HG02642 (cell line): Measurements from ENCODE around the gene TARDBP.
"Not testable (repeated sequence)": the region's sequence is repeated elsewhere in the genome, so short reads cannot be mapped to it uniquely, and the experiment has no call there.

Experiments used
- ATAC-seq: cut with Tn5 transposase; IDR thresholded peaks from one replicate; pipeline ENCODE4 v1.9.1; 2021; ENCODE audit warnings: mild to moderate bottlenecking; ENCODE audit not compliant: unreplicated experiment, poor library complexity

Gene TARDBP

GRCh38 chr1:10990828-10991227 is 21.6 kb upstream of the TARDBP start:
- ATAC-seq: no peak

DNA sequence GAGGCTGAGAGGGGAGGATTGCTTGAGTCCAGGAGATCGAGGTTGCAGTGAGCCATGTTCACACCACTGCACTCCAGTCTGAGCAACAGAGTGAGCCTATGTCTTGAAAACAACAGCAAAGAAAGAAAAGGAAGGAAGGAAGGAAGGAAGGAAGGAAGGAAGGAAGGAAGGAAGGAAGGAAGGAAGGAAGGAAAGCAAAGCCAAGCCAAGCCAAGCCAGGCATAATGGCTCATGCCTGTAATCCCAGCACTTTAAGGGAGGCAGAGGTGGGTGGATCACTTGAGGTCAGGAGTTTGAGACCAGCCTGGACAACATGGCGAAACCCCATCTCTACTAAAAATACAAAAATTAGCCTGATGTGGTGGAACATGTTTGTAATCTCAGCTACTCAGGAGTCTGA is 20.4 kb upstream of the TARDBP start:
- not testable (repeated sequence) for ATAC-seq

GRCh38 chr1:10992864-10993263 is 19.6 kb upstream of the TARDBP start:
- no peak for ATAC-seq

- no peak for ATAC-seq
These were observed 16.4 kb upstream of the TARDBP start for GRCh38 chr1:10996100-10996499.

GRCh38 chr1:11000526-11000925 is 11.9 kb upstream of the TARDBP start:
- no peak for ATAC-seq

DNA sequence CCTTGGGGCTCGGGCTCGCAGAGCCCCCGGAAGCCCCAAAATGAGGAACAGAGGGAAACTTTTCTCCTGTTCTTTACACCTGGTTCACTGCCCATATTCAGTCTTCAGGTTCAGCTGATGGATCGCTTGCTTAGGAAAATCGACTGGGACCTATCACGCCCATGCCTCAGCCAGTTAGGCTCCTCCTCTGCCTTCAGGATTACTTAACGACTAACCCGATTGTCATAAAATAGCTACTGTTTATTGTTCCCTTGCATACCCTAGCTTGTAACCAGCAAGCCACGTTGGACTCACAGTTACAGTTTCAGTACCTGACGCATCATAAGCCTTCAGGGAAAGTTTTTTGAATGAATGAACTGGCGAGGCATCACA is 692 bp downstream of the TARDBP start:
- no peak for ATAC-seq

DNA sequence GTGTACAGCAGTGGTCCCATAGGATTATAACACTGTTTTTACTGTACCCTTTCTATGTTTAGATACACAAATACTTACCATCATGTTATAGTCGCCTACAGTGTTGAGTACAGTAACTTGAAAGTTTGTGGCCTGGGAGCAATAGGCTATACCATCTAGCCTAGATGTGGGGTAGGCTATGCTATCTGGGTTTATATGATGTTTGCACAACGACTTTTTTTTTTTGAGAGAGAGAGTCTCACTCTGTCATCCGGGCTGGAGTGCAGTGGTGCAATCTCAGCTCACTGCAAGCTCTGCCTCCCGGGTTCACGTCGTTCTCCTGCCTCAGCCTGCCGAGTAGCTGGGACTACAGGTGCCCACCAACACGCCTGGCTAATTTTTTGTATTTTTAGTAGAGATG is 6.9 kb downstream of the TARDBP start:
- ATAC-seq: not testable (repeated sequence)

- ATAC-seq: no peak
These were observed 7.5 kb downstream of the TARDBP start for GRCh38 chr1:11019971-11020370.

- ATAC-seq: no peak
These were observed 10.7 kb downstream of the TARDBP start for GRCh38 chr1:11023201-11023600.

DNA sequence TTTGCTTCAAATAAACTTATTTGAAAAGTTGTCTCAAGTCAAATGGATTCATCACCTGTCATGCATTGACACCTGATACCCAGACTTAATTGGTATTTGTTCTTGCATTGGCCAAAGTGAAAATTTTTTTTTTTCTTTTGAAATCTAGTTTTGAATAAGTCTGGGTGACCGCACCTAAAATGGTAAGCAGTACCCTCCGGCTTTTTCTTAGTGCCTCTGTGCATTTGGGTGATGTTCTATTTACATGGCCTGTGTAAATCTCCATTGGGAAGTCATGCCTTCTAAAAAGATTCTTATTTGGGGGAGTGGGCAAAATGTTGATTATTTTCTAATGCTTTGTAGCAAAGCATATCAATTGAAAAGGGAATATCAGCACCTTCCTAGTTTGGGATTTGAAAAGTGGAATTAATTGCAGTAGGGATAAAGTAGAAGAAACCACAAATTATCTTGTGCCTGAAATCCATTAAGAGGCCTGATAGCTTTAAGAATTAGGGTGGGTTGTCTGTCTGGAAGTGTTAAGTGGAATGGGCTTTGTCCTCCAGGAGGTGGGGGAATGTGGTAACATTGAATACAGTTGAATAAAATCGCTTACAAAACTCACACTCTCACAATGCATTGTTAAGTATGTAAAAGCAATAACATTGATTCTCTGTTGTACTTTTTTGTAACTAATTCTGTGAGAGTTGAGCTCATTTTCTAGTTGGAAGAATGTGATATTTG is 11.9 kb downstream of the TARDBP start:
- no peak for ATAC-seq

DNA sequence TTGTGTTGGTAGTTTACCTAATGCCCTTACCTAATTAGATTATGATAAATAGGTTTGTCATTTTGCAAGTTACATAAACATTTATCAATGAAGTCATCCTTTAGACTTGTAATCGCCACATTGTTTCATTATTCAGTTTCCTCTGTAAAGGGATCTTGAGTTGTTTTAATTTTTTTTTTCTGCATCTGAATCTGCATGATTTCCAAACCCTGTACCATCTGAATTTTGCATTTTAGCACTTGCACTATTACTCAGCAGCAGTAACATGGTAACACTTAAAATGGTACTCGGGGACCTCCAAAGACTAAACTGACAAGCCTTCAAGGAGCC is 12.4 kb downstream of the TARDBP start:
- ATAC-seq: no peak

- ATAC-seq: no peak
These were observed 13.2 kb downstream of the TARDBP start for GRCh38 chr1:11025618-11026017.

DNA sequence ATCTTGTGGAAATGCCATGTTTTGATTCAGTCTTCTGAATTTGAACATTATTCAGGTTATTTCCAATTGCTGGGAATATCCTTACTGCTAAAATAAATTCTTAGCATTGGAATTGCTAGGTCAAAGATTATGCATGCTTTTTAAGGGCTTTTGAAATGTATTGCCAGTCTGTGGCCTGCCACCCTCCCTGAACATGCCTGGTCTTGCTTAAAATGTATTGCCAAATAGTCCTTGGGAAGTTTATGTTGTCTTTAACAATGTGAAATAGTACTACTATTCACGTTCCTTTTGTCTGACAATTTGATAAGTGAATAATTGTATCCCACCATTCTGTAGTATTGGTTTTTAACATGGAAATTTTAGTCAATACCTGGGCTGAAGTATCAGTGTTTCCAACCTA is 13.6 kb downstream of the TARDBP start:
- no peak for ATAC-seq

DNA sequence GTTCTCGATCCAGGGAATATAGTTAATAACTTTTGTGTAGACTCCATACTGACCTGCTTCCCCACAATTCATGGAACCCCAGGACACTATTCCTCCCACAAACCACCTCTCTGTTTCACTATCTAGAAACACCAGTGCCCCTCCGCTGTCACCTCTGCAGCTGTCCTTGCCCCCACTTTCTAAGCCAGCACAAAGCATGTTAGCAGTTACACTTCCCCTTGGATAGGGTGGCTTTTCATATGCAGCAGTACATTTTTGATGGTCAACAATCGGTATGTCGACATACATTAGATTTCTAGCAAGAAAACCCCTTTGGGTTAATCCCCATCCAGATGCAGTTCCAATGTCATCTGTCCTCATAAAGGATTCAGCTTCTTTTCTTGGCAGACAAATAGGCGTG is 14.4 kb downstream of the TARDBP start:
- ATAC-seq: no peak

GRCh38 chr1:11027316-11027715 is 14.9 kb downstream of the TARDBP start:
- ATAC-seq: no peak

GRCh38 chr1:11028018-11028417 is 15.6 kb downstream of the TARDBP start:
- no peak for ATAC-seq

DNA sequence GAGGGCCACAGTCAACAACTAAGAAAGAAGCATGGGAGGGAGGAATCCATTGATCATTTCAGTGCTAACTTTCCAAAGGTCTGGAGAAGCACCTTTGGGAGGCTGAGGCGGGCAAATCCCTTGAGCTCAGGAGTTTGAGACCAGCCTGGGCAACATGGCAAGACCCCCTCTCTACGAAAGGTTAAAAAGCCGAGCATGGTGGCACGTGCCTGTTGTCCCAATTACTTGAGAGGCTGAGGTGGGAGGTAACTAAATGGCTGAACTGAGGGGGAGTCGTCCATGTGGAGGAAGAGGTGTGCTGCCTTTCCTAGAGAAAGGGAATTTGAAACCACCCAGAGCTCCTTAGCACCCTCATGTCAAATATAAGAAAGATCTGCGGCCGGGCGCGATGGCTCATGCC is 18.4 kb downstream of the TARDBP start:
- ATAC-seq: no peak

DNA sequence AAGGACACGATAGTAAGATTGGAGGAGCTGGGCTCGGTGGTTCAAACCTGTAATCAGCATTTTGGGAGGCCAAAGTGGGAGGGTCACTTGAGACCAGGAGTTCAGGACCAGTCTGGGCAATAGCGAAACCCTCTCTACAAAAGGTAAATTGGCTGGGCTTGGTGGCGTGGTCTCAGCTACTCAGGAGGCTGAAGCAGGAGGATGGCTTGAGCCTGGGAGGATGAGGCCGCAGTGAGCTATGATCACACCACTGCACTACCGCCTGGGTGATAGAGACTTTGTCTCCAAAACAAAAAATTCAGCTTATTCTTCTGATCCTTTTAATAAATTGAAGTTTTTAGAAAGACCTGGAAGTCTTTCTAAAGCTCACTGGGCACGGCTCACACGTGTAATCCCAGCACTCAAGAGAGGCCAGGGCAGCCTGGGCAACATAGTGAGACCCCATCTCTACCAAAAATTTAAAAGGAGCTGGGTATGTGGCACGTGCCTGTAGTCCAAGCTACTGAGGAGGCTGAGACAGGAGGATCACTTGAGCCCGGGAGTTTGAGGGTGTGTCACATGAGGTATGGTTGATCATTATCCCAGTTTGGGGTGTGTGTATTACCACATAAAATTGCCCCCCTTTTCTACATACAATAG is 19.3 kb downstream of the TARDBP start:
- no peak for ATAC-seq

- not testable (repeated sequence) for ATAC-seq
These were observed 24.7 kb downstream of the TARDBP start for GRCh38 chr1:11037019-11037739.

GRCh38 chr1:11037740-11038182 is 25.3 kb downstream of the TARDBP start:
- ATAC-seq: no peak

DNA sequence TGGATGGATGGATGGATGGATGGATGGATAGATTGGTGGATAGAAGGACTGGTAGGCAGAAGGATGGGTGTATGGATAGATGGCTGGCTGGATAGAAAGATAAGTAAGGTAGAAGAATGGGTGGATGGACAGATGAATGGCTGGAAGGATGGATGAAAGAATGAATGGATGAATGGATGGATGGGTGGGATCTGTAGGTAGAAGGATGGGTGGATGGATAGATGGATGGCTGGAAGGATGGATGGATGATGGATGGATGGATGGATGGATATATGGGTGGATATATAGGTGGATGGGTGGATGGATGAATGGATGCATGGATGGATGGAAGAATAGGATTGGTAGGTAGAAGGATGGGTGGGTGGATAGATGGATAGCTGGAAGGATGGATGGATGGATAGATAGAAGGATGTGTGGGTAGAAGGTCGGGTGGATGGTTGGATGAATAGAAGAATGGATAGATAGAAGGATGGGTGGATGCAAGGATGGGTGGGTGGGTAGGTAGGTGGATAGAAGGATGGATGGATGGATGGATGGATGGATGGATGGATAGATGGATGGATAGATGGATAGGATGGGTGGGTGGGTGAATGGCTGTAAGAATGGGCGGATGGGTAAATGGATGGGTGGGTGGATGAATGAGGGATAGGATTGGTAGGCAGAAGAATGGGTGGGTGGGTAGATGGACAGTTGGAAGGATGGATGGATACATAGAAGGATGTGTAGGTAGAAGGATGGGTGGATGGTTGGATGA is 27.1 kb downstream of the TARDBP start:
- no peak for ATAC-seq
